ENCODE results near the gene P4HB.

Gene P4HB

GRCh38 chr17:81867170-81867990 is 7.0 kb upstream of the P4HB start:
- DNase-seq, result no peak

DNA sequence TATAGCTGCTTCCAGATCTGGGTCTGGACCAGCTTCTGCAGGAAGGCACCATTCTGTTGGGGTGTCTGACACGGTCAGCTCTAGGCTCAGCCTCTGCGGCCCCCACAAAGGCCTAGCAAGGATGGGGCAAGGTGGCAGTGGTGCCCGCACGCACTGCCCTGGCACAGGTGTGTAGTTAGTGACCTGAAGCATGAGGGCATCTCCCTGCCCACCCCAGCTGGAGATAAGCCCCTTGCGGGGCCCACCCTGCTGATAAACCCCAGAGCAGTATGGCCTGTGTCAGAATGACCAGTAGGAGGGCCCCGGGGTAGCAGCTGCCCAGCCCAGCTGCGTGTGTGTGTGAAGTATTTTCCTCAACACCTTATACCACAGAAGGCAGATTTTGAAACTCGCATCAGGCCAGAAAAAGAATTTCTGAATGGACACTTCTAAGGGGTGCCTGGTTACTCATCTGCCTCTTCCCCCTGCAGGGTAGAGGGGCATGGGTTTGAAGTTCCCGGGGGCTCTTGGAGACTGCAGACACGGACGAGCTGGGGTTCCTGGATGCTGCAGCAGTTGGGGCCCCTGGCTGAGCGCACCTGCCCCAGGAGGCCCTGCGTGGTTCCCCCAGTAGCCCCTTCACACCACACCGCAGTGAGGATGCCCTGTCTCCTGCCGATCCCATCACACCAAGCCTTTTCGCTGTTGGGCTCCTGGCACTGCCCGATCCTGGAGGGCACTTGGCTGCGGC is 6.3 kb upstream of the P4HB start:
- no peak for DNase-seq

- DNase-seq, result no peak
Measured at GRCh38 chr17:81865733-81866439, 5.6 kb upstream of the P4HB start.

- no peak for DNase-seq
Measured at GRCh38 chr17:81865358-81865732, 5.0 kb upstream of the P4HB start.

- no peak for DNase-seq
Measured at GRCh38 chr17:81863833-81864768, 3.8 kb upstream of the P4HB start.

DNA sequence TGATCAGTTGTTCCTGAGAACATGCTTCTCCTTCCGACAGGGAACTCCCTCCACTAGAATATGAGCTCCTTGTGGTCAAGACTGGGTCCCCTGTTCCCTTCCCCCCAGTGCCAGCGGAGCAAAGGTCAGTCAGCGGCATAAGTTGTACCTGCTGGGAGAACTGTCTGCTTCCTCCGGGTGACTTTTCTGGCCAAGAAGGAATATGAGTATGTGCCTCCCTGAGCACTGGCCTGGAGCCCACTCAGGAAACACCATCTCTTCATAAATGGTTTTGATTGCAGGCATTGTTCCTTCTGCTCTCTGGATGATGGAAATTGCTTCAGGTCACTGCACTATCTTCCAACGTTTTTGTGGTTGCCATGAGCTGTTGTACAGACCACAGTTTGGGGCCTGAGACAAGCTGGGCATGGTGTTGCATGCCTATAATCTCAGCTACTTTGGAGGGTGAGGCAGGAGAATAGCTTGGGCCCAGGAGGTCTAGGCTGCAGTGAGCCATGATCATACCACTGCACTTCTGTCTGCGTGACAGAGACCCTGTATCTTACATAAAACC is 2.9 kb upstream of the P4HB start:
- DNase-seq, result no peak

DNA sequence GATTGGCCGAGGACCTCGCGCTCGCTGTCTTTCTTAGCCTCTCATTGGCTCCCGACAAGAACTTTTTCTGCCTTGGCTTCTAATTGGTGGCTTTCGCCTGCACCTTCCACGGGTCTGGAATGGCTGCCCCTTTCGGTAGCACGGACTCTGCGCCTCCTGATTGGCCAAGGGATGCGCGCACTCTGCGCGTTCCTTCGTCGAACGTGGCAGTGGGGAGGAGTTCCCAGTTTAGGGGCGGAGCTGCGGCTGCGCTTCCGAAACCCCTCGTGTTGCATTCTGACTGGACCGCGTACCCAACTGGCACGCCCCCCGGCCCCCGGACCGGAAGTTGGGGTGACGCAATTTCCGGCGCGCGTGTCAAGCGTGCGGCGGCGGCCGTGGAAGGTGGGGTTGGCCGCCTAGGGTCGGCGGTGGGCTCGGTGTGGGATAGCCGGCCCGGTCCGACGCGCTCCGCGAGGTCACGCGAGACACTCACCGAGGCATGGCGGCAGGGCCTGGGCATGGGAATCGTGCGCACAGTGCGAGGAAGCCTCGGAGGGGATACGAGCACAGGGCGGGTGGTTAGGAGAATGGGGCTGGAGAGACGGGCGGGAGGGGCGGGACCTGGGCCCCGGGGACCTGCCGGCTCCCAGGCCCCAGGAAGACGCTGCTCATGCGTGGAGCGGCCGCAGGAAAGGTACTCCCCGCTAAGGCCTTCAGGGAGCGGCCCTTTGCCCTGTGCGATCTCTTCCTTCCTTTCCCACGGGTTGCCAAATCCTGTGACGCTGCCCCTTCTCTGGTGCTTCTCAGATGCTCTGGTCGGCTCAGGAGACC is 627 bp upstream of the P4HB start:
- peak; percentile 100 for DNase-seq

DNA sequence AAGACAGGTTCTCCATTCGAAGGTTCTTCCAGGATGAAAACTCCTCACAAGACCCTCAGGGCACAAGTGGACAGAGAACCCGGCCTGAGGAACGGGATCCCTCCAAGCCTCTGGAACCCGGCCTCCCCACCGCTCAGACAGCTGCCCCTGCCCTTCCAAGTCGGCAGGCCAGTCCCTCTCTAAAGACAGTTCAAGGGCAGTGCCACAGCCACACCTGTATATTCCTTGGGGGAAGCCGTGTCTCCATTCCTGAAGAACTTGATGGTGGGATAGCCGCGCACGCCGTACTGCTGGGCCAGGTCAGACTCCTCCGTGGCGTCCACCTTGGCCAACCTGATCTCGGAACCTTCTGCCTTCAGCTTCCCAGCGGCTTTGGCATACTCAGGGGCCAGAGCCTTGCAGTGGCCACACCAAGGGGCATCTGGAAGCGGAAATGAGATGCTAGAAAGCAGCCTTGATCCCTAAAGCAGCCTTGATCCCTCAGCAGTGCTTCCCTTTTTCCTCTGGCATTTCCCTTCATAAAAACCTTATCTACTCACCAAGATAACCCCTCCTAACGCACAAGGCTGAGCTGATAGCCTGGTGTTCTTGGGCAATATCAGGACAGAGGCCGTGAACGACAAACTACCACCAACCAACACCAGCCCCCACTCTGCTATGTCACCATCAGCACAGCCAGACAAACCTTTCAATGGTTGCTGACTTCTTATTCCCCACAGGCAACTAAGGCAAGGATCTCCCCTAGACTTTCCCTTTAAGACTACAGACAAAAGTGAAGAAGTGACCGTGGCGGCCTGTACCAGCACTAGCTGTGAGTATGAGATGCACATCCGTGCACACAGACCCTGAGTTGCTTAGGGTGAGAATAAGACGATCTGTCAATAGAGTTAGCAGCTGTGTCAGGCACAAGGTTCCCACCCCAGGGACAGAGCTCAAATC is 1.1 kb downstream of the P4HB start:
- no peak for DNase-seq

GRCh38 chr17:81858170-81858966 is 2.0 kb downstream of the P4HB start:
- no peak for DNase-seq

- DNase-seq, result no peak
Measured at GRCh38 chr17:81854974-81855774, 5.2 kb downstream of the P4HB start.

GRCh38 chr17:81852237-81852636 is 8.1 kb downstream of the P4HB start:
- DNase-seq, result no peak

DNA sequence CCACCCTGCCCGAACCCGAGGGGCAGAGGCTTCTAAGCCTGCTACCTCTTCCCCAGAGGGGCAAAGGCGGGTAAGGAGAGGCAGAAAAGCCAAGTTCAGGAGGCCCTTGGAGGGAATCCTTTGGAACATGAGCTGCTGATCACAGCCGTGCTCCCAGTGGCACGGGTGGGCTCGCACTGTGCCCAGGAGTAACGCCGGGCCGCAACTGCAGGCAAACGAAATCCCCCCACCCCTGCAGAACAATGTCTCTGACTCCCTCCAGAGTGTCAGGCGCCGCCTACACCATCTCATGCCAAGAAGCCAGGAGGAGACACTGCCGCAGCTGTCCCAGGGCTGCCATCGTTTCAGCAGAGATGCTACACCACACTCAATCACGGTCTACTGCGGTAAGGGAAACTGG is 8.9 kb downstream of the P4HB start:
- DNase-seq, result no peak

- DNase-seq, result no peak
Measured at GRCh38 chr17:81849457-81849856, 10.9 kb downstream of the P4HB start.

- DNase-seq, result no peak
Measured at GRCh38 chr17:81846743-81847689, 13.3 kb downstream of the P4HB start.

- DNase-seq, result no peak
Measured at GRCh38 chr17:81845881-81846742, 14.2 kb downstream of the P4HB start.

- DNase-seq, result no peak
Measured at GRCh38 chr17:81845361-81845760, 15.0 kb downstream of the P4HB start.

All from CD4-positive, alpha-beta T cell treated with Interleukin-15 for 1 hour (primary cell).